HG03025 (cell line): ENCODE data around the gene XPC.
"Not testable (repeated sequence)": the region's sequence is repeated elsewhere in the genome, so short reads cannot be mapped to it uniquely, and the experiment has no call there.

ENCODE experiments used
- ATAC-seq: cut with Tn5 transposase; IDR thresholded peaks from one replicate; pipeline ENCODE4 v1.9.1; 2021; ENCODE audit warnings: mild to moderate bottlenecking, moderate library complexity; ENCODE audit not compliant: unreplicated experiment, low FRiP score

Gene XPC

GRCh38 chr3:14178247-14179113, at the start of gene XPC, which contains the start of gene LSM3:
Gene XPC, minus strand, starts transcription at chr3:14178601. Its CDS starts 33 bp downstream, at chr3:14178568.
Gene LSM3, plus strand, starts transcription at chr3:14178817. Its CDS starts 44 bp downstream, at chr3:14178861.
- ATAC-seq: peak; percentile 92

GRCh38 chr3:14227856-14228255, 49.5 kb upstream of the XPC start:
- no peak for ATAC-seq

GRCh38 chr3:14226351-14226750, 48.0 kb upstream of the XPC start:
- not testable (repeated sequence) for ATAC-seq

GRCh38 chr3:14225421-14225820, 47.0 kb upstream of the XPC start:
- ATAC-seq: no peak

- ATAC-seq: no peak
Measured at GRCh38 chr3:14224895-14225294, 46.5 kb upstream of the XPC start.

- no peak for ATAC-seq
Measured at GRCh38 chr3:14223595-14223994, 45.2 kb upstream of the XPC start.

- no peak for ATAC-seq
Measured at GRCh38 chr3:14222900-14223594, 44.6 kb upstream of the XPC start.

GRCh38 chr3:14222457-14222856, 44.1 kb upstream of the XPC start:
- ATAC-seq: no peak

GRCh38 chr3:14221902-14222301, 43.5 kb upstream of the XPC start:
- no peak for ATAC-seq

- no peak for ATAC-seq
Measured at GRCh38 chr3:14220933-14221332, 42.5 kb upstream of the XPC start.

- ATAC-seq: no peak
Measured at GRCh38 chr3:14218355-14218754, 40.0 kb upstream of the XPC start.

- ATAC-seq: no peak
Measured at GRCh38 chr3:14216257-14217048, 38.1 kb upstream of the XPC start.

GRCh38 chr3:14214764-14215163, 36.4 kb upstream of the XPC start:
- ATAC-seq: no peak

GRCh38 chr3:14213066-14213774, 34.8 kb upstream of the XPC start:
- ATAC-seq: no peak

GRCh38 chr3:14212032-14212431, 33.6 kb upstream of the XPC start:
- ATAC-seq: no peak

- no peak for ATAC-seq
Measured at GRCh38 chr3:14211621-14212020, 33.2 kb upstream of the XPC start.

GRCh38 chr3:14210843-14211594, 32.6 kb upstream of the XPC start:
- no peak for ATAC-seq

- ATAC-seq: no peak
Measured at GRCh38 chr3:14210290-14210688, 31.9 kb upstream of the XPC start.

GRCh38 chr3:14209581-14210289, 31.3 kb upstream of the XPC start:
- no peak for ATAC-seq
